PC-9 (cell line): ENCODE measurements around the gene TMEM74B. TPM values are rescaled to one million over a fixed set of nuclear protein-coding genes. Genes with fewer than 3 reads are reported as not detected.

ENCODE experiments used
- BruUV-seq: library from RNA; stranded (reverse); fragments of 400-500 nt; replicated peaks from 2 replicates; lab custom pipeline; 2021; lab: Mats Ljungman, UMichigan
- CTCF ChIA-PET: fragments of 300-600 bp; sonication (Branson Sonifier 250); formaldehyde crosslinking; loops from one replicate; lab custom pipeline; 2022; ENCODE audit warnings: antibody characterized with exemption; lab: Charles Lee
- POLR2A ChIA-PET: fragments of 300-600 bp; sonication (Branson Sonifier 250); formaldehyde crosslinking; loops from one replicate; lab custom pipeline; 2022; ENCODE audit warnings: antibody characterized with exemption; ENCODE audit not compliant: unreplicated experiment; lab: Charles Lee
- DNase-seq, 2 experiments: peaks; one replicate each; pipeline versions ENCODE4 v3.0.0 to v3.0.0-alpha.2; 2015 to 2022; ENCODE audit warnings: mixed read lengths in 1 of 2
- H2AFZ ChIP-seq: fragments of 200-600 bp; sonication (generic); 2 replicates; pipeline ENCODE4 v1.8.1; 2017; ENCODE audit warnings: antibody characterized with exemption
- H3F3A ChIP-seq: fragments of 200-600 bp; sonication (generic); 2 replicates; pipeline ENCODE4 v1.8.1; 2017; ENCODE audit warnings: antibody characterized with exemption, mild to moderate bottlenecking, low read depth; ENCODE audit not compliant: insufficient read depth
- H3K27ac ChIP-seq: fragments of 200-600 bp; sonication (generic); 2 replicates; pipeline ENCODE4 v1.6.1; 2016; ENCODE audit warnings: mixed run types
- H3K27me3 ChIP-seq: fragments of 200-600 bp; sonication (generic); 2 replicates; pipeline ENCODE4 v1.6.1; 2016; ENCODE audit warnings: low read depth, mixed run types; ENCODE audit not compliant: insufficient read depth
- H3K36me3 ChIP-seq: fragments of 200-600 bp; sonication (generic); 2 replicates; pipeline ENCODE4 v1.6.1; 2016; ENCODE audit warnings: low read depth, mixed run types
- H3K4me1 ChIP-seq: fragments of 200-600 bp; sonication (generic); replicated peaks from 2 replicates; pipeline ENCODE4 v1.6.1; 2016; ENCODE audit warnings: mixed run types; ENCODE audit not compliant: insufficient read depth
- H3K4me2 ChIP-seq: fragments of 200-600 bp; sonication (generic); 2 replicates; pipeline ENCODE4 v1.6.1; 2017; ENCODE audit warnings: mixed run types
- H3K4me3 ChIP-seq: fragments of 200-600 bp; sonication (generic); 2 replicates; pipeline ENCODE4 v1.6.1; 2016; ENCODE audit warnings: mixed run types
- H3K79me2 ChIP-seq: fragments of 200-600 bp; sonication (generic); 2 replicates; pipeline ENCODE4 v1.6.1; 2017; ENCODE audit warnings: low read depth, mixed run types
- H3K9me2 ChIP-seq: fragments of 200-600 bp; sonication (generic); 2 replicates; pipeline ENCODE4 v1.8.1; 2017; ENCODE audit warnings: mild to moderate bottlenecking; ENCODE audit not compliant: insufficient read depth
- H3K9me3 ChIP-seq: fragments of 200-600 bp; sonication (generic); 2 replicates; pipeline ENCODE4 v1.8.1; 2016; ENCODE audit warnings: low read depth; ENCODE audit not compliant: insufficient read depth
- H4K20me1 ChIP-seq: fragments of 200-600 bp; sonication (generic); 2 replicates; pipeline ENCODE4 v1.8.1; 2017; ENCODE audit not compliant: insufficient read depth
- EZH2 ChIP-seq: fragments of 200-600 bp; sonication (generic); IDR thresholded peaks from 2 replicates; pipeline ENCODE4 v1.8.0; 2017; ENCODE audit warnings: antibody characterized with exemption, low read depth
- intact Hi-C: fragments of 100-400 bp; cut with micrococcal nuclease; formaldehyde crosslinking; loops from one replicate; pipeline ENCODE4 v1.10.0; 2022; ENCODE audit not compliant: unreplicated experiment
- total RNA-seq: library from RNA; stranded (reverse); gene quantifications from 2 replicates; pipeline ENCODE4 v1.2.3, GENCODE V29; 2021
- TF ChIP-seq, protein P1 (sequence below): fragments of 200-600 bp; sonication (generic); conservative IDR thresholded peaks from 2 replicates; pipeline ENCODE4 v1.6.1; 2017; ENCODE audit warnings: mixed run types, antibody characterized with exemption, mild to moderate bottlenecking, moderate library complexity

TMEM74B gene
- total RNA-seq, 1 experiment from 2014 or later, result 0.44 TPM

DNA sequence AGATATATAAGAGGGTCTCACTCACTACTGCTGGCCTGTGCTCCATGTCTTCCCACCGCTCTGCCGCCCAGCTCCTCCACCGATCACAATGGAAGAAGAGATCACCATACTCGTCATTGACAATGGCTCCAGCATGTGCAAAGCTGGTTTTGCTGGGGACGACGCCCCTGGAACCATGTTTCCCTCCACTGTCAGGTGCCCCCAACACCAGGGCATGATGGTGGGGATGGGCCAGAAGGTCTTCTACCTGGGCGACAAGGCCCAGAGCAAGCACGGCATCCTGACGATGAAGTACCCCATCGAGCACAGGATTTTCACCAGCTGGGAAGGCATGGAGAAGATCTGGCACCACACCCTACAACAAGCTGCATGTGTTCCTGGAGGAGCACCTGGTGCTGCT lies 24.3 kb downstream of the TMEM74B start:
- ChIA-PET CTCF (no interaction called here), POLR2A (no interaction called here)
- Histone ChIP-seq H3K79me2 (no peaks in the 10 kb centered on the region), H3K36me3 (0 out of 2 replicates have a peak, but pooled peaks cover 5% of the 10 kb centered on the region), H3K4me3 (no peak overlapping the region), H3F3A (no peaks in the 10 kb centered on the region), H4K20me1 (no peaks in the 10 kb centered on the region), H3K27ac (no peak overlapping the region), H2AFZ (no peak overlapping the region), H3K4me1 (no peaks in the 10 kb centered on the region), H3K9me3 (no peaks in the 10 kb centered on the region), H3K9me2 (no peaks in the 10 kb centered on the region), H3K4me2 (no peak overlapping the region), H3K27me3 (no peaks in the 10 kb centered on the region)
- TF ChIP-seq, protein P1, sequence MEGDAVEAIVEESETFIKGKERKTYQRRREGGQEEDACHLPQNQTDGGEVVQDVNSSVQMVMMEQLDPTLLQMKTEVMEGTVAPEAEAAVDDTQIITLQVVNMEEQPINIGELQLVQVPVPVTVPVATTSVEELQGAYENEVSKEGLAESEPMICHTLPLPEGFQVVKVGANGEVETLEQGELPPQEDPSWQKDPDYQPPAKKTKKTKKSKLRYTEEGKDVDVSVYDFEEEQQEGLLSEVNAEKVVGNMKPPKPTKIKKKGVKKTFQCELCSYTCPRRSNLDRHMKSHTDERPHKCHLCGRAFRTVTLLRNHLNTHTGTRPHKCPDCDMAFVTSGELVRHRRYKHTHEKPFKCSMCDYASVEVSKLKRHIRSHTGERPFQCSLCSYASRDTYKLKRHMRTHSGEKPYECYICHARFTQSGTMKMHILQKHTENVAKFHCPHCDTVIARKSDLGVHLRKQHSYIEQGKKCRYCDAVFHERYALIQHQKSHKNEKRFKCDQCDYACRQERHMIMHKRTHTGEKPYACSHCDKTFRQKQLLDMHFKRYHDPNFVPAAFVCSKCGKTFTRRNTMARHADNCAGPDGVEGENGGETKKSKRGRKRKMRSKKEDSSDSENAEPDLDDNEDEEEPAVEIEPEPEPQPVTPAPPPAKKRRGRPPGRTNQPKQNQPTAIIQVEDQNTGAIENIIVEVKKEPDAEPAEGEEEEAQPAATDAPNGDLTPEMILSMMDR, result no peak
- no peak for TF ChIP-seq EZH2
- no TSS peak for BruUV-seq
- intact Hi-C loops, result no loop called here
- DNase-seq, result no peak

DNA sequence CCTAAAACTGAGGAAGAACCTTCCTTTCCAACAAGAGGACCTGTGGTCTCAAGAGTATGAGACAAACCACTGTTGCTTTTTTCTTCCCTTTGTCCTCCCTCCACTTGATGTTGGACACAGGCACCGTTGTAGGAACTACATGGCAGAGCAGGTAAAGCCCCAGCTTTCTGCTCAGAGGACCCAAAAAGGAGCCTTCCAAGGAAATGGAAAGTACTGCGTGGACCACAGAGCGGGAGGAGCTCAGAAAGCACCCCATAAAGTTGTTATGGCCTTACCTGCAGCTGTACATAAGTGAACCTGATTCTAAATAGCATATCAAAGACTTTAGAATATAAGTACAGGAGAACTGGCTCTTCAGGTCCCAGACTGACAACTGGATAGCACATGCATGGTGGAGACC lies 29.4 kb downstream of the TMEM74B start:
- no peaks in the 10 kb centered on the region; the same call in 1 of the 2 replicates for H3K79me2 ChIP-seq
- no peaks in the 10 kb centered on the region for H3K27me3 ChIP-seq
- no TSS peak for BruUV-seq
- TF ChIP-seq EZH2, result no peak
- TF ChIP-seq, protein P1, result no peak
- no peak overlapping the region for H3K27ac ChIP-seq
- DNase-seq, result no peak
- no peaks in the 10 kb centered on the region for H3K4me1 ChIP-seq
- H3K9me3 ChIP-seq, result no peaks in the 10 kb centered on the region
- POLR2A ChIA-PET, result no interaction called here
- CTCF ChIA-PET, result no interaction called here
- peaks cover under 1% of the 10 kb centered on the region; the same call in 1 of the 2 replicates for H4K20me1 ChIP-seq
- intact Hi-C loops, result no loop called here
- H3K4me2 ChIP-seq, result no peak overlapping the region
- no peaks in the 10 kb centered on the region for H3F3A ChIP-seq
- H2AFZ ChIP-seq, result no peak overlapping the region
- no peaks in the 10 kb centered on the region for H3K9me2 ChIP-seq
- H3K36me3 ChIP-seq, result peaks cover 7% of the 10 kb centered on the region; the same call in 1 of the 2 replicates
- H3K4me3 ChIP-seq, result no peak overlapping the region

DNA sequence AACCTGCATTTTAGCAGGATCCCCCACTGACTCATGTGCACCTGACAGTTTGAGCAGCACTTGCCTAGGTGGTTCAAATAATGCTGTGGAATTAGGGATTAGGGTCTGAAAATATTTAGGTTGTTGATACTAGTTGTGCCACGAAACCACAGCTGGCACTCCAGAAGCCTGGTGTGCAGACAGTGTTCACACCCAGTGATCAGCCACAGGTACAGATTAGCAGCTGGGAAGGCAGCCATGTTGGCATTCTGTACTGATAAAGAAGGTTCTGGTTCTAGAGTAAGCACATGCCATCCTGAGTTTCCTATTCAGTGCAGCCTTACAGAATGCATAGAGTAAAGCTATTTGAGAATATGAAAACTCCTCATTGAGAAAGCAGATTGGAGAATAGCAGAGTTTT lies 30.1 kb downstream of the TMEM74B start:
- POLR2A ChIA-PET, result no interaction called here
- H3K27ac ChIP-seq, result no peak overlapping the region
- no TSS peak for BruUV-seq
- no peak for DNase-seq
- H3K36me3 ChIP-seq, result peaks cover 7% of the 10 kb centered on the region; the same call in 1 of the 2 replicates
- no peaks in the 10 kb centered on the region for H3K9me2 ChIP-seq
- no peaks in the 10 kb centered on the region for H3K27me3 ChIP-seq
- no peaks in the 10 kb centered on the region for H3F3A ChIP-seq
- no peak overlapping the region for H2AFZ ChIP-seq
- no peak overlapping the region for H3K4me2 ChIP-seq
- H3K4me1 ChIP-seq, result no peaks in the 10 kb centered on the region
- H4K20me1 ChIP-seq, result peaks cover 3% of the 10 kb centered on the region; the same call in 1 of the 2 replicates
- H3K79me2 ChIP-seq, result no peaks in the 10 kb centered on the region; the same call in 1 of the 2 replicates
- CTCF ChIA-PET, result no interaction called here
- H3K4me3 ChIP-seq, result no peak overlapping the region
- intact Hi-C loops, result no loop called here
- no peaks in the 10 kb centered on the region for H3K9me3 ChIP-seq
- TF ChIP-seq, protein P1, result no peak
- TF ChIP-seq EZH2, result no peak
